ENCODE data around the gene PRPF4.

The PRPF4 gene

DNA sequence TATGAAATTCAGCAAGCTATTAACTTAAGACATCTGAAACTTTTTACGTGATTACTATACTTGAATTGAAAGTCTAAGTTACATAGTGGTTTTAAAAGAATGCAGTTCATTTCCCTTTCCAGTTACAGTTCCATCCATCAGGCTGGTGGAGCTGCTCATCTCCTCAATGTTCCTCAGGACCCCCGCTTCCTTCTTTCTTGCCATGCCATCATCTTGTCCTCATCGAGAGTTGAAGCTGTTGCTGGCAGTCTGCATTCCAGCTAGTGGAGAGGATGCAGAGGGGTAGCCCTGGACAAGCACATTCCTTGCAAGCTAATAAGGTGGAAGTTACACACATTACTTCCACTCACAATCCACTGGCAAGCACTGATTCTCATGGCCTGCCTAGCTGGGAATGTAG is 36.5 kb downstream of the PRPF4 start:
- no peak for DNase-seq (ENCODE audit: low read depth)

GRCh38 chr9:113313261-113313660 is 37.8 kb downstream of the PRPF4 start:
- no peak for DNase-seq (ENCODE audit: low read depth)

DNA sequence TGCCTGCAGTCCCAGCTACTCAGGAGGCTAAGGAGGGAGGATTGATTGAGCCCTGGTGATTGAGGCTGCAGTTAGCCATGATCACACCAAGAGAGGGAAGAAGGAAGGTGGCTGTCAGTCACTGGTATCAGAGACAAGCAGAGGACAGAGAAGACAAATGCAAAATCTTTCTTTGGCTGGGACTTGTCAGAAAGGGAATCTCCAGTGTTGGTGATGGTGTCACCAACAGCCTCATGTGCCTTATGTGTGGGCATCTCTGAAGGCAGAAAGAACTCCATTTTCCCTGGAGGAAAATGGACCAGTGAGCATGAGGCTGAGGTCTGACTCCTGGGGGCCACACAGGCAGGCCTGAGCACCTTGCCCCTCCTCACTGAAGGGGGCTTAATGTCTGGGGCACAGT is 39.8 kb downstream of the PRPF4 start:
- no peak for DNase-seq (ENCODE audit: low read depth)

DNA sequence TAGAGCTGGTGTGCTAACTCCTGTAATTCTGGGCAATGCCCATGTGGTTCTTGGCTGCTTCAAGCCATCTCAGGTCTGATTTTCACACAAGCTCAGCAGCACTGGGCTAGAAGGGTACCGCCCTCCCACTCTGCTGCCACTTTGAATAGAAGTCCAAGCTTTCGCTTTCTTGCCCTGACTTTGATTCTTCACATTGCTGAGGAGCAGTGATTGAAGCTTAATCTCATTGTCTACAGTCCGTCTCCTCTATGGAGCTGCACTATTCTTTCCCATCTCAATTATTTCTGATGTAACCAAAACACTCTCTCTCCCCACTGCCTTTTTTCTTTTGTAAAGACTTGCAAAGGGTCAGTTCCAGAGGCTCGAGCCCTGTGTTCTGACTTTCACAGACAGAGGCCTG is 40.6 kb downstream of the PRPF4 start:
- no peak for DNase-seq (ENCODE audit: low read depth)

DNA sequence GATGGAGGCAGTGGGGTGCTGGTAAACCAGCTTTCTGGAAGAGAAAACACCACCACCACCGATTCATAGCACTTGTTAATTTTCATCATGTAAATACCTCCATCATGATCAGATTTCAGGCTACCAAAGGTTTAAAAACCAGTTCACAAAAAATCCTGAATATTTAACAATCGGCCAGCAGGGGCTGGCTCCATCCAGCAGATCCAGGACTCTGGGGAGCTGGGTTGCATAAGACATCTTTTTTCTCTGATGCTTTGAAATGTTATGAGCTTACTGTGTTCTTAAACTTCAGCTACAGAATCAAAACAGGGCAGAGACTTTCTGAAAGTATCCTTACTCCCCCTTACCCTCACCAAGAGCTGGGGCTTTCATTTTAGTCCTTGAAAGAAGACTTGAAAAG is 42.3 kb downstream of the PRPF4 start:
- DNase-seq (ENCODE audit: low read depth), result no peak

GRCh38 chr9:113319054-113319453 is 43.6 kb downstream of the PRPF4 start:
- DNase-seq (ENCODE audit: low read depth), result no peak

GRCh38 chr9:113320051-113320450 is 44.6 kb downstream of the PRPF4 start:
- no peak for DNase-seq (ENCODE audit: low read depth)

GRCh38 chr9:113322671-113323070 is 47.2 kb downstream of the PRPF4 start:
- no peak for DNase-seq (ENCODE audit: low read depth)

GRCh38 chr9:113326230-113326629 is 50.8 kb downstream of the PRPF4 start:
- DNase-seq (ENCODE audit: low read depth), result no peak

DNA sequence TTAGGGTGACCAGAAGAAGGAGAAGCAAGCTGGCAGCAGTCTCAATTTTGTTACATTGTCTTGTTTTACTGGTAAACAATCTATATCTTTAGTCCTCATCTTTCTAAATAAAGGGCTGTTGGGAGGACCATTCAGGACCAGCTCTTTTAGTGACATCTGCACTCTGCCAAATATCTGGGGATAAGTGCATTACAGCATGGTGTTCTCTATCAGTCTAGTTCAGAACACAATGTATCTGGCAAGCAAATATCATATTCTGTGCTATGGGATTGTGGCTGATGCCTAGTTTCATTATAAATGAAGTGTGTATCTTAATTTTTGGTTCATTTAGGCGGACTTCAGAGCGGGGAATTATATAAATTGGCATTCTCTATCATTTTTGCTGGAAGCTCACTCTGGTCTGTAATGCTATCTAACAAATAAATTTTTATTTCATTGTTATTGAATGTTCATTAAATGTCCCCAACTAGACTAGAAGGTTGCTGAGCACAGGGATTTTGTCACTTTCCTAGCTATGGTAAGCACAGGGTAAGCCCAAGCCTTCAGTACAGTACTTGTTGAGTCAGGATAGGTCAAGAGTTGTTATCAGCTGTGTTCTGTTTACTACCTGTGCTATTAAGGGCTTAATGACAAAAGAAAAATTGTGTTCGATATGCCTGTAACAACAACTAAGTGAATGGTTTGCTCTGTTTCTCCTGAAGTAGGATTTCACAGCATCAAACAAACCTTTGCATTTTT is 52.8 kb downstream of the PRPF4 start:
- no peak for DNase-seq (ENCODE audit: low read depth)

DNA sequence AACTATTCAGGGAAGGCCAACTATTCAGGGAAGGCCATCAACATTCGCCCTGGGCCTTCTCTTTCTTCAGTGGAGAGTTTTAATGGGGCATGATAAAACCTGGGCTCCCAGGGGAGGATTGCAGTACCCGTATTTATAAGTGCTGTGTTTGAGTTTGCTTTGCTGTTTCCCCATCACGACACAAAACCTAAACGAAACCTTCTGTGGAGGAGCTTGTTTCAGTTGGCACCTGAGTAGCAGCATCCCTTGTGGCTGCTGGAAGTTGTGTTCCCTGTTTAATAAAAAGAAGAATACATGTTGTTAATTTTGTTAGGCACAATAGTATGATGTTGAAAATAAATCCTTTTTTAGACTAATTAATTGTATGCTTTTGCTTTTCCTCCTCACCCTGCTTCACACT is 56.3 kb downstream of the PRPF4 start:
- DNase-seq (ENCODE audit: low read depth), result no peak

GRCh38 chr9:113337714-113338113 is 62.3 kb downstream of the PRPF4 start:
- DNase-seq (ENCODE audit: low read depth), result no peak

- DNase-seq (ENCODE audit: low read depth), result peak; percentile 74
Observed at GRCh38 chr9:113340011-113340699, 64.7 kb downstream of the PRPF4 start, which contains the start of gene WDR31. Gene WDR31, minus strand, starts transcription at chr9:113340275. Its CDS starts 8,253 bp downstream, at chr9:113332022.

DNA sequence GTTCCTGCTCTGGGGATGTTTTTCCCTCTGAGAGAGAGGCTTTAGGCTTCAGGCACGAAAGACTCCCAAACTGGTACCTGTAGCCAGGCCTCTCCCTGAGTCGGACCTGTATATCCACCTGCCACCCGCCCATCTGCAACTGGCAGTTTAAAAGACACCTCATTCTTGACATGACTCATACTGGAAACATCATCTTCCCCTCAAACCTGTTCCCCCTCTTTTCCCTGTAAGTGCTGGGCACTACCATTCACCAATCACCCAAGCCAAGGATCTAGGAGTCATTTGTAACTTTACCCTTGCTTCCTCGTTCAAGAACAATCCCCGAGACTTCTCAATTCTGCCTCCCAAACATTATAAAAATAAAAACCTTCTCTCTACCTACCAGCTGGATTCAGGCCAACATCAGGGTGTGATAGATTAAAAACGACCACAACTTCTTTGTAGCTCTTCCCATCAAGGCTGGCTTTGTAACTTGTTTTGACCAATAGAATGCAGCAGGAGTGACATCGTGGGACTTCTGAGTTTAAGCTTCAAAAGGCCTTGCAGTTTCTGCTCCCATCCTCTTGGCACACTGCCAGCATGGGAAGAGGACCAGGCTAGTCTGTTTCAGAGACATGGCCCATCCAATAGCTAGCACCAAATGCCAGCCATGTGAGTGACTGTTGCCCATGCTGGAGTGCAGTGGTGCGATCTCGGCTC is 66.4 kb downstream of the PRPF4 start:
- no peak for DNase-seq (ENCODE audit: low read depth)

Data from stimulated activated CD8-positive, alpha-beta memory T cell treated with anti-CD3 and anti-CD28 coated beads, Interleukin-4, amount 100 ng/mL, for 24 hours (primary cell).